ENCODE measurements around the gene PPCDC. TPM values are rescaled to one million over a fixed set of nuclear protein-coding genes. Genes with fewer than 3 reads are reported as not detected.

PPCDC gene
- polyA plus RNA-seq, 4 donors, result 11.4 to 29.4 (median 17.7) TPM

GRCh38 chr15:75098404-75098803, 75.0 kb downstream of the PPCDC start:
- H3K27ac ChIP-seq (ENCODE audit: low read depth in 1 of 3, low read length in 2 of 3), result no peak overlapping the region
- 86 to 91% (median 87%) methylated on average over 4 of the region's 4 CpGs for WGBS, 3 donors
- H3K36me3 ChIP-seq (ENCODE audit: control insufficient read depth in 3 of 3, insufficient read depth in 2 of 3, low read depth in 1 of 3, low read length in 3 of 3), result no peaks in the 10 kb centered on the region
- DNase-seq (no peak), FAIRE-seq (no peak)
- no peaks in the 10 kb centered on the region for H3K4me1 ChIP-seq (ENCODE audit: control insufficient read depth in 3 of 3, insufficient read depth in 2 of 3, low read depth in 1 of 3, low read length in 2 of 3)
- no peak overlapping the region for H3K4me3 ChIP-seq (ENCODE audit: low read depth in 1 of 3, low read length in 3 of 3)
- no peaks in the 10 kb centered on the region for H3K9me3 ChIP-seq (ENCODE audit: control insufficient read depth in 2 of 2, insufficient read depth in 1 of 2, low read depth in 1 of 2, low read length in 1 of 2)
- H3K27me3 ChIP-seq (ENCODE audit: control insufficient read depth in 3 of 3, insufficient read depth in 3 of 3, low read length in 3 of 3), result no peaks in the 10 kb centered on the region

Other genes with a start within 250 kb of the PPCDC start
- gene CSK, start 241.5 kb upstream of the PPCDC start, polyA plus RNA-seq, result 10 to 100 TPM; 39.4 to 76.8 (median 53.2) TPM
- under 1 TPM in 1 of 4 donors, not detected in 3; 0.46 TPM for gene LMAN1L, start 210.8 kb upstream of the PPCDC start, polyA plus RNA-seq
- 1 to 10 TPM in 1 of 4 donors, not detected in 3; 1.1 TPM for gene CPLX3, start 197.0 kb upstream of the PPCDC start, polyA plus RNA-seq
- 100 to 1,000 TPM in 1 of 4 donors, 10 to 100 TPM in 3; 38.2 to 111 (median 81.1) TPM for gene ULK3, start 180.4 kb upstream of the PPCDC start, polyA plus RNA-seq
- 100 to 1,000 TPM in 1 of 4 donors, 10 to 100 TPM in 3; 52.3 to 128 (median 75.7) TPM for gene SCAMP2, start 150.2 kb upstream of the PPCDC start, polyA plus RNA-seq
- 10 to 100 TPM; 41.1 to 88.3 (median 69.1) TPM for gene MPI, start 133.5 kb upstream of the PPCDC start, polyA plus RNA-seq
- gene FAM219B, start 116.7 kb upstream of the PPCDC start, polyA plus RNA-seq, result 10 to 100 TPM; 12.7 to 41.3 (median 21.6) TPM
- 100 to 1,000 TPM; 231 to 931 (median 808) TPM for gene COX5A, start 85.5 kb upstream of the PPCDC start, polyA plus RNA-seq
- 10 to 100 TPM in 3 of 4 donors, 1 to 10 TPM in 1; 5.5 to 22.2 (median 14.9) TPM for gene RPP25, start 66.8 kb upstream of the PPCDC start, polyA plus RNA-seq
- 10 to 100 TPM; 22.8 to 78.1 (median 56.8) TPM for gene SCAMP5, start 28.0 kb upstream of the PPCDC start, polyA plus RNA-seq
- gene C15orf39, start 178.3 kb downstream of the PPCDC start, polyA plus RNA-seq, result 10 to 100 TPM in 2 of 4 donors, 1 to 10 TPM in 2; 6.5 to 20.6 (median 11.9) TPM
- gene GOLGA6C, start 234.7 kb downstream of the PPCDC start, polyA plus RNA-seq, result not detected

Measured in small intestine (tissue), 7 donors.